ENCODE data around the gene IRF8.

IRF8 gene

GRCh38 chr16:85963753-85964285 is 64.9 kb downstream of the IRF8 start:
- no peak for DNase-seq

GRCh38 chr16:85965125-85965524 is 66.2 kb downstream of the IRF8 start:
- no peak for DNase-seq

- no peak for DNase-seq
Observed at GRCh38 chr16:85967111-85967510, 68.1 kb downstream of the IRF8 start.

GRCh38 chr16:85968041-85968920 is 69.3 kb downstream of the IRF8 start:
- DNase-seq: no peak

- no peak for DNase-seq
Observed at GRCh38 chr16:85969159-85969558, 70.2 kb downstream of the IRF8 start.

- no peak for DNase-seq
Observed at GRCh38 chr16:85969591-85969990, 70.6 kb downstream of the IRF8 start.

GRCh38 chr16:85970016-85970733 is 71.2 kb downstream of the IRF8 start:
- DNase-seq: no peak

GRCh38 chr16:85970738-85971137 is 71.8 kb downstream of the IRF8 start:
- no peak for DNase-seq
